IPS-15b (cell line): Measurements from ENCODE around the gene VSIG10L.

Experiments used
- H3K27me3 ChIP-seq: one replicate; pipeline ENCODE4 v1.6.1; 2013; ENCODE audit warnings: low read length; ENCODE audit not compliant: control insufficient read depth, insufficient read depth
- H3K36me3 ChIP-seq: one replicate; pipeline ENCODE4 v1.6.1; 2013; ENCODE audit warnings: low read length; ENCODE audit not compliant: control insufficient read depth, insufficient read depth
- H3K4me1 ChIP-seq: one replicate; pipeline ENCODE4 v1.6.1; 2013; ENCODE audit warnings: mild to moderate bottlenecking, low read length; ENCODE audit not compliant: control insufficient read depth, insufficient read depth
- H3K4me3 ChIP-seq: one replicate; pipeline ENCODE4 v1.5.1; 2013; ENCODE audit warnings: low read depth, low read length
- H3K9ac ChIP-seq: one replicate; pipeline ENCODE4 v1.6.1; 2013; ENCODE audit warnings: low read depth, mild to moderate bottlenecking, low read length
- H3K9me3 ChIP-seq: one replicate; pipeline ENCODE4 v1.6.1; 2013; ENCODE audit warnings: mild to moderate bottlenecking, low read length; ENCODE audit not compliant: control insufficient read depth, insufficient read depth

Gene VSIG10L

GRCh38 chr19:51342631-51343569 is 961 bp upstream of the VSIG10L start:
- Histone ChIP-seq H3K9ac (no peak overlapping the region), H3K27me3 (peaks cover 9% of the 10 kb centered on the region), H3K36me3 (no peaks in the 10 kb centered on the region), H3K9me3 (no peaks in the 10 kb centered on the region), H3K4me1 (peaks cover 7% of the 10 kb centered on the region), H3K4me3 (no peak overlapping the region)

GRCh38 chr19:51341066-51341465 is 873 bp downstream of the VSIG10L start:
- H3K36me3 ChIP-seq, result no peaks in the 10 kb centered on the region
- peaks cover 9% of the 10 kb centered on the region for H3K27me3 ChIP-seq
- H3K9ac ChIP-seq, result no peak overlapping the region
- H3K4me3 ChIP-seq, result peak overlapping the region; percentile 61
- H3K9me3 ChIP-seq, result no peaks in the 10 kb centered on the region
- peaks cover 7% of the 10 kb centered on the region for H3K4me1 ChIP-seq

GRCh38 chr19:51339687-51340656 is 2.0 kb downstream of the VSIG10L start:
- Histone ChIP-seq H3K4me1 (peaks cover 7% of the 10 kb centered on the region), H3K9ac (no peak overlapping the region), H3K36me3 (peaks cover 2% of the 10 kb centered on the region), H3K4me3 (peak overlapping the region; percentile 90), H3K9me3 (no peaks in the 10 kb centered on the region), H3K27me3 (peaks cover 9% of the 10 kb centered on the region)

GRCh38 chr19:51339313-51339686 is 2.6 kb downstream of the VSIG10L start:
- Histone ChIP-seq H3K36me3 (peaks cover 2% of the 10 kb centered on the region), H3K27me3 (peaks cover 9% of the 10 kb centered on the region), H3K4me1 (peaks cover 7% of the 10 kb centered on the region), H3K9me3 (no peaks in the 10 kb centered on the region), H3K4me3 (peak overlapping the region; percentile 90), H3K9ac (no peak overlapping the region)

GRCh38 chr19:51338563-51339312 is 3.2 kb downstream of the VSIG10L start:
- H3K36me3 ChIP-seq, result peaks cover 2% of the 10 kb centered on the region
- H3K4me3 ChIP-seq, result peak overlapping the region; percentile 90
- no peaks in the 10 kb centered on the region for H3K9me3 ChIP-seq
- H3K4me1 ChIP-seq, result peaks cover 7% of the 10 kb centered on the region
- H3K9ac ChIP-seq, result peak overlapping the region; percentile 37
- peaks cover 9% of the 10 kb centered on the region for H3K27me3 ChIP-seq

GRCh38 chr19:51337861-51338562 is 3.9 kb downstream of the VSIG10L start:
- Histone ChIP-seq H3K9me3 (no peaks in the 10 kb centered on the region), H3K4me3 (peak overlapping the region; percentile 90), H3K9ac (no peak overlapping the region), H3K4me1 (peaks cover 7% of the 10 kb centered on the region), H3K27me3 (peaks cover 9% of the 10 kb centered on the region), H3K36me3 (peaks cover 2% of the 10 kb centered on the region)

GRCh38 chr19:51337141-51337860 is 4.6 kb downstream of the VSIG10L start:
- H3K9ac ChIP-seq, result no peak overlapping the region
- peaks cover 9% of the 10 kb centered on the region for H3K27me3 ChIP-seq
- H3K9me3 ChIP-seq, result no peaks in the 10 kb centered on the region
- peaks cover 5% of the 10 kb centered on the region for H3K36me3 ChIP-seq
- H3K4me3 ChIP-seq, result no peak overlapping the region
- H3K4me1 ChIP-seq, result peaks cover 3% of the 10 kb centered on the region

- no peak overlapping the region for H3K9ac ChIP-seq
- H3K9me3 ChIP-seq, result no peaks in the 10 kb centered on the region
Observed at GRCh38 chr19:51333836-51334460, 8.0 kb downstream of the VSIG10L start.

GRCh38 chr19:51331716-51332115 is 10.2 kb downstream of the VSIG10L start:
- Histone ChIP-seq H3K9ac (no peak overlapping the region), H3K4me1 (no peaks in the 10 kb centered on the region), H3K4me3 (no peak overlapping the region), H3K9me3 (no peaks in the 10 kb centered on the region), H3K27me3 (peaks cover 3% of the 10 kb centered on the region), H3K36me3 (peaks cover 19% of the 10 kb centered on the region)

More at GRCh38 chr19:51333836-51334460, 8.0 kb downstream of the VSIG10L start:
- Histone ChIP-seq H3K4me3 (no peak overlapping the region), H3K27me3 (no peaks in the 10 kb centered on the region), H3K36me3 (peaks cover 19% of the 10 kb centered on the region), H3K4me1 (no peaks in the 10 kb centered on the region)

GRCh38 chr19:51331193-51331592 is 10.7 kb downstream of the VSIG10L start:
- H3K9ac ChIP-seq, result no peak overlapping the region
- H3K4me1 ChIP-seq, result no peaks in the 10 kb centered on the region
- peaks cover 19% of the 10 kb centered on the region for H3K36me3 ChIP-seq
- no peaks in the 10 kb centered on the region for H3K9me3 ChIP-seq
- no peak overlapping the region for H3K4me3 ChIP-seq
- peaks cover 4% of the 10 kb centered on the region for H3K27me3 ChIP-seq
